Neural progenitor cell (in vitro differentiated cells): Measurements from ENCODE around the gene INHBB.

ENCODE experiments used
- CTCF ChIP-seq: fragments of 200-600 bp; sonication (generic); IDR thresholded peaks from 2 replicates; pipeline ENCODE4 v1.5.1; 2017; ENCODE audit warnings: antibody characterized with exemption, mild to moderate bottlenecking
- EZH2 ChIP-seq: fragments of 200-600 bp; sonication (generic); IDR thresholded peaks from 2 replicates; pipeline ENCODE4 v1.6.1; 2017; ENCODE audit warnings: antibody characterized with exemption, mild to moderate bottlenecking, moderate library complexity
- EZH2phosphoT487 ChIP-seq: fragments of 200-600 bp; sonication (generic); IDR thresholded peaks from 2 replicates; pipeline ENCODE4 v1.6.1; 2017; ENCODE audit warnings: antibody characterized with exemption

- TF ChIP-seq CTCF (no peak), EZH2 (no peak), EZH2phosphoT487 (no peak)
Measured at GRCh38 chr2:120369250-120369649, 23.3 kb downstream of the INHBB start.
